ENCODE data around the gene CD28. TPM values are rescaled to one million over a fixed set of nuclear protein-coding genes. Genes with fewer than 3 reads are reported as not detected.

The CD28 gene
- total RNA-seq, 1 donor from 2014 or later = 2.7 TPM

DNA sequence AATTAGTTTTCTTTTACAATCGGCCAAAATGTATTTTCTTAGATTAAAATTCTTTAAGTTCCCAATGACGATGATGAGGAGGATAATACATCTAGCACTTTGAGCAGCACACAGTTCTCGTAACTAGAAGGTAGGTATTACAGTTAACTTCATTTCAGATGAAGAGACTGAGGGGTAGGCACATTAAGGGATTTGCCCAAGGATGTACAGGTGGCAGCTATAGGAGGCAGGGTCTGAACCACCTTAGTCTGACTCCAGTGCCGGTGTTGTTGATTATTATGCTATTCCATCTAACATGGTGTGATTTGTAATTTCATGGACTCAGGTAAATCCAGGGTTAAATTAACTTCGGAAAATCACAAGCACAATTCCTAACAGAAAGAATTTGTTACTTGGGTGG, 1.1 kb downstream of the CD28 start:
- no peaks in the 10 kb centered on the region for H3K36me3 ChIP-seq
- H3K9me3 ChIP-seq = no peaks in the 10 kb centered on the region
- H3K4me1 ChIP-seq = no peaks in the 10 kb centered on the region
- no peak for DNase-seq (ENCODE audit: extremely low spot score in 2 of 2)
- TF ChIP-seq POLR2A (IDR thresholded peaks at IDR 0.05) = no peak
- no peak for TF ChIP-seq POLR2AphosphoS5 (IDR thresholded peaks at IDR 0.05; ENCODE audit: insufficient read depth in 1 of 2, low read depth in 1 of 2)
- no peak for TF ChIP-seq CTCF (IDR thresholded peaks at IDR 0.05)
- intact Hi-C loops (cut with DNase I) = no loop called here
- H3K27ac ChIP-seq = no peak overlapping the region
- peak overlapping the region in 1 of 2 donors; percentile 11 for H3K4me3 ChIP-seq
- H3K27me3 ChIP-seq = no peaks in the 10 kb centered on the region

DNA sequence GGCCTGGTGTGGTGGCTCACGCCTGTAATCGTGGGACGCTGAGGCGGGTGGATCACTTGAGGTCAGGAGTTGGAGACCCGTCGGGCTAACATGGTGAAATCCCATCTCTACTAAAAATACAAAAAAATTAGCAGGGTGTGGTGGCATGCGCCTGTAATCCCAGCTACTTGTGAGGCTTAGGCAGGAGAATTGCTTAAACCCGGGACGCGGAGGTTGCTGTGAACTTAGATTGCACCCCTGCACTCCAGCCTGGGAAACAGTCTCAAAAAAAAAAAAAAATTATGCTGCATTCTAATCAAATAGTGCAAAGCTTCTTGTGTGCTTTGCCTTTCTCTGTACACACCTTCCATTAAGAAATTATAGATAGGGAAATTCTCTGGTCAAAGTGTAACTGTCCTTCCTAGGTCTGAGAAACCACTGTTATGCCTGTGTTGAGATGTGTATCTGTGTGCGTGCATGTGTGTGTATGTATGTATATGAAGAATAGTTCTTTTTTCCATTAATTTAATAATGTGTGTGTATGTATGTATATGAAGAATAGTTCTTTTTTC, 2.5 kb downstream of the CD28 start:
- DNase-seq (ENCODE audit: extremely low spot score in 2 of 2) = no peak
- Histone ChIP-seq H3K27me3 (no peaks in the 10 kb centered on the region), H3K4me1 (no peaks in the 10 kb centered on the region), H3K9me3 (no peaks in the 10 kb centered on the region), H3K36me3 (no peaks in the 10 kb centered on the region), H3K4me3 (no peak overlapping the region), H3K27ac (no peak overlapping the region)
- TF ChIP-seq CTCF (IDR thresholded peaks at IDR 0.05) = no peak
- intact Hi-C loops (cut with DNase I) = no loop called here

GRCh38 chr2:203709416-203710040, 3.1 kb downstream of the CD28 start:
- no peaks in the 10 kb centered on the region for H3K4me1 ChIP-seq
- no peak overlapping the region for H3K4me3 ChIP-seq
- no peak overlapping the region for H3K27ac ChIP-seq
- TF ChIP-seq POLR2AphosphoS5 (IDR thresholded peaks at IDR 0.05; ENCODE audit: insufficient read depth in 1 of 2, low read depth in 1 of 2) = no peak
- no peaks in the 10 kb centered on the region for H3K9me3 ChIP-seq
- intact Hi-C loops (cut with DNase I) = no loop called here
- no peaks in the 10 kb centered on the region for H3K36me3 ChIP-seq
- no peaks in the 10 kb centered on the region for H3K27me3 ChIP-seq
- no peak for DNase-seq (ENCODE audit: extremely low spot score in 2 of 2)

GRCh38 chr2:203710226-203710625, 3.8 kb downstream of the CD28 start:
- no peaks in the 10 kb centered on the region for H3K27me3 ChIP-seq
- TF ChIP-seq CTCF (IDR thresholded peaks at IDR 0.05) (no peak), POLR2A (IDR thresholded peaks at IDR 0.05) (no peak), POLR2AphosphoS5 (IDR thresholded peaks at IDR 0.05; ENCODE audit: insufficient read depth in 1 of 2, low read depth in 1 of 2) (no peak)
- no peak overlapping the region for H3K27ac ChIP-seq
- no peaks in the 10 kb centered on the region for H3K9me3 ChIP-seq
- intact Hi-C loops (cut with DNase I) = no loop called here
- no peak overlapping the region for H3K4me3 ChIP-seq
- no peaks in the 10 kb centered on the region for H3K36me3 ChIP-seq
- DNase-seq (ENCODE audit: extremely low spot score in 2 of 2) = no peak
- no peaks in the 10 kb centered on the region for H3K4me1 ChIP-seq

GRCh38 chr2:203710952-203711351, 4.5 kb downstream of the CD28 start:
- no peaks in the 10 kb centered on the region for H3K27me3 ChIP-seq
- H3K27ac ChIP-seq = no peak overlapping the region
- no peaks in the 10 kb centered on the region for H3K36me3 ChIP-seq
- intact Hi-C loops (cut with DNase I) = no loop called here
- DNase-seq (ENCODE audit: extremely low spot score in 2 of 2) = no peak
- H3K4me1 ChIP-seq = no peaks in the 10 kb centered on the region
- no peak overlapping the region for H3K4me3 ChIP-seq
- no peaks in the 10 kb centered on the region for H3K9me3 ChIP-seq
- no peak for TF ChIP-seq POLR2AphosphoS5 (IDR thresholded peaks at IDR 0.05; ENCODE audit: insufficient read depth in 1 of 2, low read depth in 1 of 2)

DNA sequence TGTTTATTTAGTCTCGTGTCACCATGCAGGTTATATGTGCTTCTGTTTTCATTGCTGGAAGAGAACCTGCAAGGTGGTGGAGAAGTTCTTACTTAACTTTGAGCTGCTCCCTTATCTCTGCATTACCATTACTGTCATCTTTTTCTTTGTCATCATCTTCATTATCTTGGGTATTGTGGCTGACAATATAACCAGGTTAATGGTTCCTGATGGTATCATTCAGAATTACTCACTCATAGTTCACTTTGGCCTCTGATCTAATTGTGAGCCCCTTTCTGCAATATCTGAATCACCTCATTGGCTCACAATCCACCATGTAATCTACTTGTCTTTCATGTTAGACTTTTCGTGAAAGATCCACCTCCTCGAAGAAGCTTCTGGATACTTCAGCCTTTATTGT, 5.0 kb downstream of the CD28 start:
- H3K27ac ChIP-seq = no peak overlapping the region
- no peaks in the 10 kb centered on the region for H3K36me3 ChIP-seq
- H3K27me3 ChIP-seq = no peaks in the 10 kb centered on the region
- no peak for TF ChIP-seq POLR2AphosphoS5 (IDR thresholded peaks at IDR 0.05; ENCODE audit: insufficient read depth in 1 of 2, low read depth in 1 of 2)
- TF ChIP-seq POLR2A (IDR thresholded peaks at IDR 0.05) = no peak
- TF ChIP-seq CTCF (IDR thresholded peaks at IDR 0.05) = no peak
- no peaks in the 10 kb centered on the region for H3K4me1 ChIP-seq
- DNase-seq (ENCODE audit: extremely low spot score in 2 of 2) = no peak
- no peaks in the 10 kb centered on the region for H3K9me3 ChIP-seq
- H3K4me3 ChIP-seq = no peak overlapping the region
- intact Hi-C loops (cut with DNase I) = no loop called here

Measured in vagina (tissue), 2 donors.